Measurements from ENCODE around the gene KRTAP27-1.

Gene KRTAP27-1

GRCh38 chr21:30289215-30289614 lies 48.3 kb downstream of the KRTAP27-1 start, which contains the start of gene KRTAP25-1:
TSS of gene KRTAP25-1 (minus strand) at chr21:30289514. CDS start at chr21:30289490, 24 bp downstream.
- H3K27ac ChIP-seq (ENCODE audit: low read length) = no peak within 1 kb of the TSS
- no peaks in the 10 kb centered on the region for H3K27me3 ChIP-seq (ENCODE audit: control insufficient read depth in 1 of 2, insufficient read depth in 2 of 2, low read length in 2 of 2)
- no peak within 1 kb of the TSS for H3K4me3 ChIP-seq (ENCODE audit: low read length in 2 of 2)
- no peaks in the 10 kb centered on the region for H3K36me3 ChIP-seq (ENCODE audit: control insufficient read depth in 2 of 2, insufficient read depth in 2 of 2, low read length in 2 of 2)
- H3K4me1 ChIP-seq (ENCODE audit: control insufficient read depth, insufficient read depth, low read length) = no peaks in the 10 kb centered on the region
- no peak within 1 kb of the TSS for H3K9ac ChIP-seq (ENCODE audit: low read length in 2 of 2)
- no peaks in the 10 kb centered on the region for H3K9me3 ChIP-seq (ENCODE audit: control insufficient read depth in 2 of 2, low read length in 2 of 2)
